ENCODE results near the gene MRPL44.

The MRPL44 gene

DNA sequence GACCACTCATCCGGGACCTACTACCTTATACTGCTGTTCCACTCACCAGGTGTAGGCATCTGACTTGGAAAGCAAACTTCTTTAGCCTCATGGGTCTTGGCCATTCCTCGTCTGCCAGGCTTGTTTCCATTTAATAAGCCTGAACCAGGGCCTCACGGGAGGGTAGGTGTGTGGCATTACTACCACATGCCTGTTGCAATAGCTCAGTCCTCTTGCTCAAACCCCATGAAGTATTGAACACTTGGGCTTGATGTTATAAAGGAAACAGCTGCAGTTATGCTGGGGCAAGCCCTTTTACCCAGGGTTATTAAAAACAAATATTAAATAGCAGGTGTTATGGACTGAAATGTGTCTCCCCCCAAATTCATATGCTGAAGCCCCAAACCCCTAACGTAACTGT lies 21.2 kb downstream of the MRPL44 start:
- no peak overlapping the region for H3K4me3 ChIP-seq (replicated peaks; ENCODE audit: insufficient read depth, low read length)
- DNase-seq (ENCODE audit: low read depth in 1 of 2, low spot score in 1 of 2): peak in 1 of 2 experiments; percentile 36
- no peaks in the 10 kb centered on the region for H3K27me3 ChIP-seq (ENCODE audit: insufficient read depth, poor library complexity, severe bottlenecking)
- TF ChIP-seq POLR2AphosphoS5 (IDR thresholded peaks at IDR 0.05; ENCODE audit: low read depth) (no peak), GABPA (IDR thresholded peaks at IDR 0.05; ENCODE audit: low read depth) (no peak), SPI1 (IDR thresholded peaks at IDR 0.05; ENCODE audit: borderline replicate concordance, low read depth) (no peak)
- TF ChIP-seq, protein P1, sequence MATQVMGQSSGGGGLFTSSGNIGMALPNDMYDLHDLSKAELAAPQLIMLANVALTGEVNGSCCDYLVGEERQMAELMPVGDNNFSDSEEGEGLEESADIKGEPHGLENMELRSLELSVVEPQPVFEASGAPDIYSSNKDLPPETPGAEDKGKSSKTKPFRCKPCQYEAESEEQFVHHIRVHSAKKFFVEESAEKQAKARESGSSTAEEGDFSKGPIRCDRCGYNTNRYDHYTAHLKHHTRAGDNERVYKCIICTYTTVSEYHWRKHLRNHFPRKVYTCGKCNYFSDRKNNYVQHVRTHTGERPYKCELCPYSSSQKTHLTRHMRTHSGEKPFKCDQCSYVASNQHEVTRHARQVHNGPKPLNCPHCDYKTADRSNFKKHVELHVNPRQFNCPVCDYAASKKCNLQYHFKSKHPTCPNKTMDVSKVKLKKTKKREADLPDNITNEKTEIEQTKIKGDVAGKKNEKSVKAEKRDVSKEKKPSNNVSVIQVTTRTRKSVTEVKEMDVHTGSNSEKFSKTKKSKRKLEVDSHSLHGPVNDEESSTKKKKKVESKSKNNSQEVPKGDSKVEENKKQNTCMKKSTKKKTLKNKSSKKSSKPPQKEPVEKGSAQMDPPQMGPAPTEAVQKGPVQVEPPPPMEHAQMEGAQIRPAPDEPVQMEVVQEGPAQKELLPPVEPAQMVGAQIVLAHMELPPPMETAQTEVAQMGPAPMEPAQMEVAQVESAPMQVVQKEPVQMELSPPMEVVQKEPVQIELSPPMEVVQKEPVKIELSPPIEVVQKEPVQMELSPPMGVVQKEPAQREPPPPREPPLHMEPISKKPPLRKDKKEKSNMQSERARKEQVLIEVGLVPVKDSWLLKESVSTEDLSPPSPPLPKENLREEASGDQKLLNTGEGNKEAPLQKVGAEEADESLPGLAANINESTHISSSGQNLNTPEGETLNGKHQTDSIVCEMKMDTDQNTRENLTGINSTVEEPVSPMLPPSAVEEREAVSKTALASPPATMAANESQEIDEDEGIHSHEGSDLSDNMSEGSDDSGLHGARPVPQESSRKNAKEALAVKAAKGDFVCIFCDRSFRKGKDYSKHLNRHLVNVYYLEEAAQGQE (IDR thresholded peaks at IDR 0.05; ENCODE audit: insufficient replicate concordance, low read depth): no peak
- TF ChIP-seq, protein P2, sequence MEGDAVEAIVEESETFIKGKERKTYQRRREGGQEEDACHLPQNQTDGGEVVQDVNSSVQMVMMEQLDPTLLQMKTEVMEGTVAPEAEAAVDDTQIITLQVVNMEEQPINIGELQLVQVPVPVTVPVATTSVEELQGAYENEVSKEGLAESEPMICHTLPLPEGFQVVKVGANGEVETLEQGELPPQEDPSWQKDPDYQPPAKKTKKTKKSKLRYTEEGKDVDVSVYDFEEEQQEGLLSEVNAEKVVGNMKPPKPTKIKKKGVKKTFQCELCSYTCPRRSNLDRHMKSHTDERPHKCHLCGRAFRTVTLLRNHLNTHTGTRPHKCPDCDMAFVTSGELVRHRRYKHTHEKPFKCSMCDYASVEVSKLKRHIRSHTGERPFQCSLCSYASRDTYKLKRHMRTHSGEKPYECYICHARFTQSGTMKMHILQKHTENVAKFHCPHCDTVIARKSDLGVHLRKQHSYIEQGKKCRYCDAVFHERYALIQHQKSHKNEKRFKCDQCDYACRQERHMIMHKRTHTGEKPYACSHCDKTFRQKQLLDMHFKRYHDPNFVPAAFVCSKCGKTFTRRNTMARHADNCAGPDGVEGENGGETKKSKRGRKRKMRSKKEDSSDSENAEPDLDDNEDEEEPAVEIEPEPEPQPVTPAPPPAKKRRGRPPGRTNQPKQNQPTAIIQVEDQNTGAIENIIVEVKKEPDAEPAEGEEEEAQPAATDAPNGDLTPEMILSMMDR (IDR thresholded peaks at IDR 0.05; ENCODE audit: insufficient read depth, low read length): no peak
- H3K27ac ChIP-seq (replicated peaks): no peak overlapping the region

DNA sequence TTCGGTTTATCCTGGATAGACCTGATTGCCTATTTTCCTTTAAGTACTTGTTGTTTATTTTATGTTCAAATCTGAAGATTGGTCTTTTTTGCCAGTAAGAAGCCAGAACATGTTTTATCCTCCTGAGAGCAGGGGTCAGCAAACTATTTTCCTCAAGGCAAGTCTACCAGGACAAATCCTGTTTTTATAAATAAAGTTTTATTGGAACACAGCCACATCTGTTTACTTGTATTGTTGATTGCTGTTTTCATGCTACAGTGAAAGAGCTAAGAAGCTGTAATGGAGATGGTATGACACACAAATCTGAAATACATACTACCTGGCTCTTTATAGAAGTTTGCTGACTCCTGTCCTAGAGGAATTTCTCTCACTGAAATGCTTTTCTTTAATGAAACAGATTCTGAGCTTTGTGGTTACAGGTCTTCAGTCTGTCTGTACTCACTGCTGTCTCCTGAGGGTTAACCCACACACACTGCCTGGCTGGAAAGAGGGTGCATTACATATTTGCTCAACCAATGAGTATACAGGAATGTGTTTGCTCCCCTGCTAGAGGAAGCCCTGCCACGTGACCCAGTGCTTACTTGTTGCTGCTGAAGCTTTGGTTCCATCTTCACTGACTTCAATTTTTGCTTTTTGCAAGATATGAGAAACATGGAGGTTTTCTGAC lies 22.6 kb downstream of the MRPL44 start:
- TF ChIP-seq, protein P2 (IDR thresholded peaks at IDR 0.05; ENCODE audit: insufficient read depth, low read length): no peak
- TF ChIP-seq SPI1 (IDR thresholded peaks at IDR 0.05; ENCODE audit: borderline replicate concordance, low read depth): no peak
- TF ChIP-seq, protein P1 (IDR thresholded peaks at IDR 0.05; ENCODE audit: insufficient replicate concordance, low read depth): no peak
- TF ChIP-seq GABPA (IDR thresholded peaks at IDR 0.05; ENCODE audit: low read depth): no peak
- TF ChIP-seq POLR2AphosphoS5 (IDR thresholded peaks at IDR 0.05; ENCODE audit: low read depth): no peak
- H3K27ac ChIP-seq (replicated peaks): no peak overlapping the region
- H3K4me3 ChIP-seq (replicated peaks; ENCODE audit: insufficient read depth, low read length): no peak overlapping the region
- no peaks in the 10 kb centered on the region for H3K27me3 ChIP-seq (ENCODE audit: insufficient read depth, poor library complexity, severe bottlenecking)
- no peak for DNase-seq (ENCODE audit: low read depth in 1 of 2, low spot score in 1 of 2)

- TF ChIP-seq, protein P2 (IDR thresholded peaks at IDR 0.05; ENCODE audit: insufficient read depth, low read length): no peak
- no peak overlapping the region for H3K27ac ChIP-seq (replicated peaks)
- no peak for DNase-seq (ENCODE audit: low read depth in 1 of 2, low spot score in 1 of 2)
Observed at GRCh38 chr2:223980397-223980735, 23.1 kb downstream of the MRPL44 start.

DNA sequence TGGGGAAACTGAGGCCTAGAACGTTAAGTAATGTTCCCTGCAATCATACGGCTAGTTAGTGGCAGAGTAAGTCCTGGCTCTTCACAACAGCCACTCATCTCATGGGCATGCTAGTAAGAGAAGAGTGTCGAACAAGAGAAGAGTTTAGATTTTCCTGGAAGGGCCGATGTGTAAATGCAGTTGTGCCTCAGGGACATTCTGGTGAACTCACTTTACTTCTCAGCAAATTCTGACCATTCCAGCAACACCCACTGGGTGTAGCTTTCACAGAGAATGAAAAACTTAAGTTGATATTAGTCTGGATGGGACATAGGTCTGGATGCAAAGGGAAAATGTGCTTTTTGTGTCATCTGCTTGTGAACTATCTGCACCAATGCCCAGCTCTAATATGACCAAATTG lies 23.5 kb downstream of the MRPL44 start:
- no peak overlapping the region for H3K4me3 ChIP-seq (replicated peaks; ENCODE audit: insufficient read depth, low read length)
- TF ChIP-seq GABPA (IDR thresholded peaks at IDR 0.05; ENCODE audit: low read depth) (no peak), POLR2AphosphoS5 (IDR thresholded peaks at IDR 0.05; ENCODE audit: low read depth) (no peak), SPI1 (IDR thresholded peaks at IDR 0.05; ENCODE audit: borderline replicate concordance, low read depth) (no peak)
- TF ChIP-seq, protein P2 (IDR thresholded peaks at IDR 0.05; ENCODE audit: insufficient read depth, low read length): no peak
- TF ChIP-seq, protein P1 (IDR thresholded peaks at IDR 0.05; ENCODE audit: insufficient replicate concordance, low read depth): no peak
- no peak overlapping the region for H3K27ac ChIP-seq (replicated peaks)
- no peak for DNase-seq (ENCODE audit: low read depth in 1 of 2, low spot score in 1 of 2)
- no peaks in the 10 kb centered on the region for H3K27me3 ChIP-seq (ENCODE audit: insufficient read depth, poor library complexity, severe bottlenecking)

More at GRCh38 chr2:223980397-223980735, 23.1 kb downstream of the MRPL44 start:
- Histone ChIP-seq H3K27me3 (ENCODE audit: insufficient read depth, poor library complexity, severe bottlenecking) (no peaks in the 10 kb centered on the region), H3K4me3 (replicated peaks; ENCODE audit: insufficient read depth, low read length) (no peak overlapping the region)

All from HL-60 (cell line).